GM21526 (cell line): ENCODE measurements around the gene NVL.
A peak's percentile ranks its signal among the peaks of the same experiment; 100 is the strongest.

Experiments used
- ATAC-seq: cut with Tn5 transposase; IDR thresholded peaks from one replicate; pipeline ENCODE4 v1.9.1; 2021; ENCODE audit warnings: moderate library complexity; ENCODE audit not compliant: unreplicated experiment, low FRiP score

The NVL gene

DNA sequence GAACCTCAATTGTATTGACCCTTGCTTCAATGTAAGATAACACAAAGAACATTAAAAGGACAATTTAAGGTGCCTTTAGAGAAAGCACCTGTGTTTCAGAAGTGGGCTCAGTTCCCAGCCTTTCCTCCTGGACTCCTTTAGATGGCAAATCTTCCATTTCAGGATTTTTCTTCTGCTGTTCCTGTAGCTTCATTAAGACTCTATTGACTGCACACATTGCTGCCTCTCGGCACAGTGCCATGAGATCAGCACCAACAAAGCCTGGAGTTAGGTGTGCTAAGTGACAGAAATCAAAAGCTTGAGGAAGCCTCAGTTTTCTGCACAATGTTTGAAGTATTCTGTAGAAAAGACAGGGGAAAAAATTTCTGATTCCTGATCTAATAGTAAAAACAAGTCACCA lies 40.6 kb downstream of the NVL start:
- ATAC-seq: no peak

DNA sequence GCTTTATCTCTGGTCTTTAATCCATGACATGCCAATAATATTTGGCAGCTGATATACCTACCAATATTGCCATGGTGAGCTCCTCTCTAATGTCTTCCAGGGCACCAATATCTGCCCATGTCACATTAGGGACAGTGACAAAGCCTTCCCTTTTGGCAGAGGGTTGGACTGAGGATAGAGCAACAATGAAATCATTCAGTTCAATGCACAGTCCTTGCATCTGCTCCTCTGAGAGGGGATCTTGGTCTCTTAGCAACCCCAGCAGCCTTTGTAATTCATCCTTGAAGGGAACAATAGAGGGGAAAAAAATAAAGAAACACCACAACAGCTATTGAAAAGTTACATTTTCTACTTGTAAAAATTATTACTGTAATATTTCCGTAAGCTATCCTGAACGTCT lies 42.3 kb downstream of the NVL start:
- no peak for ATAC-seq

DNA sequence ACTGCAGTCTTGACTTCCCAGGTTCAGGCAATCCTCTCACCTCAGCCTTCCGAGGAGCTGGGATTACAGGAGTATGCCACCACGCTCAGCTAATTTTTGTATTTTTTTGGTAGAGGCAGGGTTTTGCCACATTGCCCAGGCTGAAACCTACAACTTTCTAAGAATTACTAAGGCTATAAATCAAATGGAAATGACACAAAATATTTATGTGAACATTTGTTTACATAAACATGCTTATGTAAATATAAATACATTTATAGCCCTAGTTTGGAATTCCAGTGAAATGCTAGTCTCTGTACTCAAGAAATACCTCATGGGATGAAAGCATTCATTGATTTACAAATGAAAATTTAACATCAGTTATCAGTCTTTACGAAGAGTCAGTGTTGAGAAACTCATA lies 47.8 kb downstream of the NVL start:
- no peak for ATAC-seq

DNA sequence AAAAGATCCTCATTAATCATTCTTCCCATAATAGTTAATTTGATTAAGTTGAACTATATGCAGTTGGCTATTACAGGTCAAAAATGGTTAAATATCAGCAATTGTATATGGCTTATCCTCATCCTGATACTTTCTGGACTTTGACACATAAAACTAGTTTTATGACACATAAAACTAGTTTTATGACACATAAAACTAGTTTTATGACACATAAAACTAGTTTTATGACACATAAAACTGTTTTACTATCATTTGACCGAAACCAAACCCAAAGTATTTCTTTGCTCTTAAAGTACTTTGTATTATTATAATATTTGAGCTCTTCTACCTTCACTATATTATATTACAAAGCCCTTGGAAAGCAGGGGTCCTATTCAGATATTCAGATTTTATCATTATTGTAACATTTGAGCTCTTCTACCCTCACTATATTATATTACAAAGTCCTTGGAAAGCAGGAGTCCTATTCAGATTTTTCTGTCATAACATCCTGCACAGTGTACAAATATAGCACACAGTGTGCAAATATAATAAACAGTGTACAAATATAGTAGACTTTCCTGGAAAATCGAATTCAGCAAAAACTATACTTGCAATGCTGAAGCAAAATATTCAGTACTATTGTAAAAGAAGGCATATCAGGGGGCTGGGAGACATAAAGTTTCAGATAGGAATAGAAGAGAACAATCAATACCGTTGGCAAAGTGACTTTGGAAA lies 53.0 kb downstream of the NVL start:
- ATAC-seq: no peak

DNA sequence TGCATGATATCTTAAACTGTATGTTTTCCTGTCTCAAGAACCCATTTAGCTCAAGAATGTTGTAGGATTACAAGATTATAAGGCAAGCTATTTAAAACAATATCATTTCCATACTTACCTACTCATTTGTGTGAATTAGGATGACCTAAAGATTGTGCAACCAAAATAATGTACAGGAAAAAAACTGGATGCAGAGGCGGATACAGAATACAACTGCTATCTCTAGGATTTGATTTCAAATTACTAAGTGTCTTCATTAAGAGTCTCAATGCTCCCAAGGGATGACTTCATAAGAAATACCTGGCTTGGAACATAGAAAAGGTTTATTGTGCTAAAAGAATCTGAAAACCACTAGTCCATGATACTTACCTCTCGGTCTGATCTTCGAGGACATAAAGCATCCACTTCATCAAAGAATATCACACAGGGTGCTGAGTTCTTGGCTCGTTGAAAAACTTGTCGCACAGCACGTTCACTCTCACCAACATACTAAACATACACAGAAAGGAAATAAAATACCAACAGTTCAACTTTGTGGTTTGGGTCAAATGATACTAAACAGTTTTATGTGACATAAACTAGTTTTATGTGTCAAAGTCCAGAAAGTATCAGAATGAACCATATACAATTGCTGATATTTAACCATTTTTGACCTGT lies 54.9 kb downstream of the NVL start:
- ATAC-seq: no peak

DNA sequence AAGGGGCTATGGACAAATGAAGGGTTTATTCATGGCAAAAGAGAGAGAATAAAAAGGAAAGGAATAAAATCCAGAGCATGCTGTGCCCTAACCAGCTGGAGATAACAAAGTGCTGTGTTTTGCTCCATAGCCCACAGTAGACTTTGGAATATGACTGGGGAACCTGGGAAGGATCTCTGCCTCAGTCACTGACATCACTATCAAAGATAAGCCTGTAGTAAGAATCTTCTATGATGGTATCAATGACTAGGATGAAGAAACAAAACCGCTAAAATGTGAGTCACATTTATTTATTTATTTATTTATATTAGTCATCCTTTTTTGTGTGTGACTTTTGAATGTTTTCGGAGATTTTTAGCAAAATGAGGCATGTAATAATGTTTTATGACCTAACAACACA lies 56.3 kb downstream of the NVL start:
- no peak for ATAC-seq

DNA sequence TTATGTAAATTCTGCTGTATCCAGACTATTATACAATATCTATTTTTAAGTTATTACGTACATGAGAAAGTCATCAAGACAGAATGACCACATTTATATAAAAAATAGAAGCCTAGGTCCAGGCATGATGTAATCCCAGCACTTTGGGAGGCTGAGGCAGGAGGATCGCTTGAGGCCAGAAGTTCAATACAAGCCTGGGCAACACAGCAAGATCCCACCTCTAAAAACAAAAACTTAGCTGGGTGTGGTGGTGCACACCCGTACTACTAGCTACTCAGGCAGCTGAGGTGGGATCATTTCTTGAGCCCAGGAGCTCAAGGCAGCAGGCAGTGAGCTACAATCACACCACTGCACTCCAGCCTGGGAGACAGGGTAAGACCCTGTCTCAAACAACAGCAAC lies 58.9 kb downstream of the NVL start:
- no peak for ATAC-seq

DNA sequence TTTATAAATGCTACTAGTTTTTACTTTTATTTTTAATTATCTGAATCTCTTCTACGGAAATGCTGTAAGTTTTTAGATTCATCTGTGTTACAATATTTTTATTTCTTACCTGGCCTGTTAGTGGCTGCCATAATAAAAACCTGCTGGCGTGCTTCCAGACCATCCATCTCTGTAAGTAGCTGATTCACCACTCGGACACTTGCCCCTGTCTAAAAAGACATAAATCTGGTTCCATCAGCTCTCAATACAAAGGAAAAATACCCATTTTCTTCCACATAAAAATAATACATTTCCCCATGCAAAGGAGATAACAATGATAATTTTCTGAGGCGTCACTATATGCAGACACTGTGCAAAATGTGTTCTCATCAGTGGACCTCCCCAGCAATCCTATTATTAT lies 62.0 kb downstream of the NVL start:
- no peak for ATAC-seq

DNA sequence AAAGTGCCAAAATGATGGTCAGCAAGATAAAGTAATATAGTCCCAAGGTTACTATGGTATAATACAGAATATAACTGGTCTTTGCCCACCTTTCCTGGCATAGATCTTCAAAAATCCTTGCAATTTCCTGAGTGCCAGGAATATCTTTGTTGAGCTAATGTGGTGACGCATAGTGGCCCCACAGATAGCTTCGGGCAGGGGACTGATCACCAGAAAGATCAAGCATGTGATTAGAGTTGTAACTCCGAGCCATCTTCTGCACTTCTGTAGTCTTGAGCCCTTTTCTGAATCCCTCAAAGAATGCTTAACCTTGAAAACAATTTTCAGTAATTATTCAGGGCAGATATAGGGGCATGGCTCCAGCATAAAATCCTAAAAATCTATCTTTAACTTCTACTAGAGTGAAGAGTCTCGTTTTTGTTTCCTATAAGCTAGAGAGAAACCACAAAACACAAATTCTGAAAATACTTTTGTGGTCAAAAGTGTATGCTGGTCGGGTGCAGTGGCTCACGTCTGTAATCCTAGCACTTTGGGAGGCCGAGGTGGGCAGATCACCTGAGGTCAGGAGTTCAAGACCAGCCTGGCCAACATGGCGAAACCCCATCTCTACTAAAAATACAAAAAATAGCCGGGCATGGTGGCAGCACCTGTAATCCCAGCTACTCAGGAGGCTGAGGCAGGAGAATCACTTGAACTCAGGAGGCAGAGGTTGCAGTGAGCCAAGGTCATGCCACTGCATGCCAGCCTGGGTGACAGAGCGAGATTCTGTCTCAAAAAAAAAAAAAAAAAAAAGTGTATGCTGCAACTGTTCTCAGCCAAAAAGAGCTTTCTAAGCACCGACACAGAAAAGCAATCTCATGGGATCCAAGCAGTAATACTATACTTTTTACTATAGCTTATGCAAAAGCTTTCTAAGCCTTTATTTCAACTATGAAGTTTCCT lies 62.8 kb downstream of the NVL start:
- ATAC-seq: no peak

DNA sequence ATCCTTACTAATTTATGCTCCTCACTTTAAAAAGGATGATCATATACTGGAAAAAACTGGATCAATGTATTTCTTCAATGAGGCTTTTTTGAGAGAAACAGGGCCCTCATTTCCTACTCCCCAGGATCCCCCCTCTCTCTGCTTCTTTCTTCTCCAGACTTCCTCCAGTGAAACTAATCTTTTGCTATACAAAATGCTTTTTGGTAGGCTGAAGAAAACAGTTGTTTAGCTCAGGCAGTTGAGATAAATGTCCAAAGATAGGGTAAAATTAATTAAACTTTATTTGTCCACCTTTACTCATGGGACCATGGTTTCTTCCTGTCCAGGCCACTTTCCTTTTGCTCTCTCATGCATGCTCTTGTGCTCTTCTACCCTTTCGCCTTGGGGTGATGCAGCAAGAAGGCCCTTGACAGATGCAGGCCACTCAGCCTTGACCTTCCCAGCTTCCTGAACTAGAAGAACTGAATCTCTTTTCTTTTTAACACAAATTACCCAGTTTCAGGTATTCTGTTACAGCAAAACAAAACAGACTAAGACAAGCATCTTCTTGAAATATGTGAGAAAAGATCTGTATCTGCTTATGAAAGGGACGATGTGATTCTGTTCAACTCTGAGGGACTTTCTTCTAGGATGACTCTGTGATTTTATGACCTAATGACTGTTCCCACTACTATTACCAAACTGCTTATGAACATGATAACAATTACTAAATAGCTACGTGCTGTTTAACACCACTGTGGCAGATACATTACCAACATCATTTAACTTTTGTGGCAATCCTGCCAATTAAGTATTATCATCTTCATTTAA lies 63.7 kb downstream of the NVL start:
- peak; percentile 58 for ATAC-seq

DNA sequence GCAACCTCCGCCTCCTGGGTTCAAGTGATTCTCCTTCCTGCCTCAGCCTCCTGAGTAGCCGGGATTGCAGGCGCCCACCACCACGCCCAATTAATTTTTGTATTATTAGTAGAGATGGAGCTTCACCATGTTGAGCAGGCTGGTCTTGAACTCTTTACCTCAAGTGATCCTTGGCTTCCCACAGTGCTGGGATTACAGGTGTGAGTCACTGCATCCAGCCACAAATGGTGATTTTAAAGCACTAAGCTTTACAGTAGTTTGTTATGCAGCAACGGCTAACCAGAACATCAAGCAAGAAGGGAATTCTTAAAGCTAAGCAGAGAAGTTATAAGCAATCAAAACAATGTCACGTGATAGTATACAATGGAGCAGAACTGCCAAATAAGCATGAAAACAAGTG lies 65.7 kb downstream of the NVL start:
- ATAC-seq: no peak

DNA sequence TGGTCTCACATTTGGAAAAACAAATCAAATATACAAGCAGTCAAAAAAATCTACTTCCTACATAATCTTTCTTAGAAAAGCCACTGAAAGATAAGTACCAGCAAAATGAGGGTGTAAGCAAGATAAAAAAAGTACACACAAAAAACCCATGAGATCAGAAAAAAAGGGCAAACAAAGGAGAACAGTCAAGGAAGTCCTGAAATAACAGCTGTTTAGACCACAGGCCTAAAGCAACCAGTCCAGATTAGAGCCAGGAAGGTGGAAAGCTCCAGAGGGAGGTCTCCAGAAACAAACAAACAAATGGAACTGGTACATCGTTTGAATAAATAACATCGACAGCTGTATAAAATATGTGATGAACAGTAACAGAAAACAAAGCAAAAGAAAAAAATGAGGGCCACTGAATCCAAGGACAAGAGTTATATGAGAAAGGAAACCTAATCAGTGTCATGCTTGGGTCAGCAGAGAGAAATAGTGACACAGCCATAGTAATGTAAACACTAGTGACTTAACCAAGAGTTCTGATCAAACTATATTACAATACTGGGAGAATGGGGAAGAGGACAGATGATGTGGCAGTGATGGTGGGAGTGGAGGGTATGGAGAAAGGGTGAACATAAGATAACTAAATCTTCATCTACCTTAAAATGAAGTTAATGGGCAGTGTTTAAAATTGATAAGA lies 67.5 kb downstream of the NVL start:
- ATAC-seq: no peak

DNA sequence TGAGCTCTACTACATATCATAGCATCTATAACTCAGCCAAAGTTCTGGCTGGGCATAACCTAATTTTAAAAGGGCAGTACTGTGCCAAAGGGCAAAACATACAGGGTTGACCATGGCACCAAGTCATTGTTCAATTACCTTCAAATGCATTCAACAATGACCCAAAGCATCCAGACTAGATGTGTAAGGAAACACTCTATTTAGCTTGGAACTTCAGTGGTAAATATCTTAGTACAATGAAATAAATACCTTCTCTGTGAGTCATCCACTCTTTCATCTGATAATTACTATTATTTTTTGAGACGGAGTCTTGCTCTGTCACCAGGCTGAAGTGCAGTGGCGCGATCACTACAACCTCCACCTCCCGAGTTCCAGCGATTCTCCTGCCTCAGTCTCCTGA lies 70.0 kb downstream of the NVL start:
- ATAC-seq: no peak

DNA sequence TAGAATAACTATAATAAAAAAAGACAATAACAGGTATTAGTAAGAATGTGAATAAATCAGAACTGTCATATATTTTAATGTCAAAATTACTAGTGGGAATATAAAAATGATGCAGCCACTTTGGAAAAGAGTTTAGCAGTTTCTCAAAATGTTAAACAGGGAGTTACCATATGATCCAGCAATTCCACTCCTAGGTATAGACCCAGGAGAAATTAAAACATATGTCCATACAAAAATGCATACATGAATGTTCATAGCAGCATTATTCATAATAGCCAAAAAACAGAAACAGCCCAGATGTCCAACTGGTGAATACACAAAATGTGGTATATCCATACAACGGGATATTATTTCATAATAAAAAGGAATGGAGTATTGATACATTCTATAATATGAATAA lies 71.6 kb downstream of the NVL start:
- ATAC-seq: no peak

DNA sequence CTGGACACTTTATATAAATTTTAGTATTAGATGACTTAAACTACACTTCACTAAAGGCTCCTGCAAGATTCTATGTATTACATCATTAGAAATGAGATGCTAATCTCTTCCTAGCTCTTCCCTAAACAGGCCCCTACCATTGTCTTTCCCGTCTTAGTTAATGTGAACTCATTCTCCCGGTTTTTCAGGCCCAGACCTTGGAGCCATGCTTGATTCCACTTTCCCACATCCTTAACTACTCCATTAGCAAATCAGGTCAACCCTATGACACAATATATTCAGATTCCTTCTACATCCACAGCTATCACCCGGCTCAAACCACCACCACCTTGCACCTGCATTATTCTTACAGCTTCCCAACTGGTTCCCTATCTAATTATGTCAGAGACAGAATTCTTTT lies 73.3 kb downstream of the NVL start:
- ATAC-seq: no peak

DNA sequence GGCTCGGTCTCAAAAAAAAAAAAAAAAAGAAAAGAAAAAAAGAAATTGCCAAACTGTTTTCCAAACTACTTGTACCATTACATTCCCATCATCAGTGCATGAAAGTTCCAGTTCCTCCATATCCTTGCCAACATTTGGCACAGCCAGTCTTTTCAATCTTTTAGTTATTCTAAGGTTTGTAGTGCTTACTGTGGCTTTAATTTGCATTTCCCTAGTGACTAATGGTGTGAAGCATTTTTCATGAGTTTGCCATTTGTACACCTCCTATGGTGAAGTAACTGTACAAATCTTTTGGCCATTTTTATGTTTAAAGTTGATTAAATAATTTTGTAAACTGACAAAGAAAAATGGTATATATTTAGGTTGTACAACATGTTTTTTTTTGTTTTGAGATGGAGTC lies 76.3 kb downstream of the NVL start:
- ATAC-seq: no peak

DNA sequence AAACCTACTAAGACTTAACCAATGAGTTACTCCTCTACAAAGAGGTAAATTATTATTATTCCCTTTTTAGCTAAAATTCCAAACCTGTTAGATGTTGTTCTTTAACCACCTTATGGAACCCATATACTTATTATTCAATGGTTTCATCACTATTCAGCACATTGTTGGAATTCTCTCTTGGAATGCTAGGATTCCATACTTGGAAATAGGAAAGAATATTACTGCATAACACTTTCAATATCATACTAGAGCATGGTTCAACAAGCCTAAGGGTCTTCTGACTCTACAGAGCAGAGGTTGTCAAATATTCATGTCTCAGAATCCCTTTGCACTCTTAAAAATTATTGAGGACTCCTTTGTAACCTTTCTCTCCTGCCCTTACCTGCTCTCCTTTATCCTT lies 77.5 kb downstream of the NVL start:
- no peak for ATAC-seq

DNA sequence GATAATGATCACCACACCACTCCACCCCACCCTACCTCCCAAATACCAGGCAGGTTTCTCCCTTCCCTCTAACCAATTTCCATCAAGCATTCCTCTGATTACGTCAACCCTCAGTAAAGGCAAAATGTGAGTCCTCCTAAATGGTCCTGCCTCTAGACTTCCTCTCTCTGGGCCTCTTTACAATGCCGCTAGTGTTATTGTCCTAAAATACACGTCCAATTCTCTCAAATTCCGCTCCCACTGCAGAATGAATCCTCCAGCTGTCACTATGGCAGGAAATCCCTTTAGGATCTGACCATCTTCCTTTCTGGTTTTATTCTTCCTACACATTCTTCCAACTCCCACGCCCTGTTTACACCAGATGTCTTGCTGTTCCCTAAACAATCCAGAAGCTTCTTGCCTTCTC lies 78.2 kb downstream of the NVL start:
- ATAC-seq: no peak

DNA sequence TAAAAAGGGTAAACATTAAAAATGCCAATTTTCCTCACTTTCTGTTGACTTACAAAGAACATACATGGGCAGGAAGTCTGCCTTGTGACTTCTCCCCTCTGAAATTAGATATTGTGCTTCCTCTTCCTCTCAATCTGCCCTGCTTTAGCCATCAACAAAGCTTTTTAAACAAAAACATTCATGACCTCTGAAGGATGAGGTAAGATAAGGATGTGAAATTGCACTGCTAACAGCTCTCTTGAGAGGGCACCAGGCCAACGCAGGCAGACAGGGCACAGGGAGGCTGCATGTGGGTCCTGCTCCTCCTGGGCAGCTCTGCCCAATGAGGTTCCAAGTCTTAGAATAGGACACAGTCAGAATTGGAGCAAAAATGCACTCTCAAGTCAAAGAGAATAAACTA lies 84.8 kb downstream of the NVL start:
- no peak for ATAC-seq

DNA sequence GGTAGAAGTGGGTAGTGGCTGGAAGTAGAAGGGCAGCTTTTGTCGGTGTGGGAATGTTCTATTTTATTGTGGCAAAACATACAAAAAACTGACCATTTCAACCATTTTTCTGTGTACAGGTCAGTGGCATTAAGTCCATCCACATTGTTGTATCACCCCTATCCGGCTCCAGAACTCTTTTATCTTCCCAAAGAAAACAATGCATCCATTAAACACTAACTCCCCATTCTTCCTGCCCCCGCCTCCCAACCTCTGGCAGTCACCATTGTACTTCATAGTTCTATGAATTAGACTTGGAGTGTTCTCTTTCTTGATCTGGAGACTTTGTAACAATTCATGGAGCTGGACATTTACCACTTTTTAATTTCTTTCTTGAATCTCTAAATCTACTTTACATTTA lies 91.2 kb downstream of the NVL start:
- ATAC-seq: no peak
